Eye (tissue), 1 donor: Measurements from ENCODE around the gene PLAAT4.
"Not testable (repeated sequence)": the region's sequence is repeated elsewhere in the genome, so short reads cannot be mapped to it uniquely, and the experiment has no call there.

Experiments
- DNase-seq: peaks from one replicate; pipeline ENCODE4 v3.0.0-alpha.2; 2015

Gene PLAAT4

GRCh38 chr11:63573881-63574855 is 37.6 kb downstream of the PLAAT4 start:
- no peak for DNase-seq

GRCh38 chr11:63574856-63575602 is 38.4 kb downstream of the PLAAT4 start:
- DNase-seq: no peak

GRCh38 chr11:63578882-63579281 is 42.3 kb downstream of the PLAAT4 start:
- not testable (repeated sequence) for DNase-seq

- DNase-seq: not testable (repeated sequence)
Measured at GRCh38 chr11:63581224-63581623, 44.6 kb downstream of the PLAAT4 start.

- DNase-seq: no peak
Measured at GRCh38 chr11:63583357-63583677, 46.7 kb downstream of the PLAAT4 start.

GRCh38 chr11:63586451-63587166 is 50.0 kb downstream of the PLAAT4 start:
- no peak for DNase-seq

- no peak for DNase-seq
Measured at GRCh38 chr11:63589000-63589399, 52.4 kb downstream of the PLAAT4 start.

- no peak for DNase-seq
Measured at GRCh38 chr11:63590024-63590788, 53.6 kb downstream of the PLAAT4 start.

- peak; percentile 10 for DNase-seq
Measured at GRCh38 chr11:63592975-63593395, 56.4 kb downstream of the PLAAT4 start.

- no peak for DNase-seq
Measured at GRCh38 chr11:63595296-63595695, 58.7 kb downstream of the PLAAT4 start.
